ENCODE data around the gene ZNHIT6.

DNA sequence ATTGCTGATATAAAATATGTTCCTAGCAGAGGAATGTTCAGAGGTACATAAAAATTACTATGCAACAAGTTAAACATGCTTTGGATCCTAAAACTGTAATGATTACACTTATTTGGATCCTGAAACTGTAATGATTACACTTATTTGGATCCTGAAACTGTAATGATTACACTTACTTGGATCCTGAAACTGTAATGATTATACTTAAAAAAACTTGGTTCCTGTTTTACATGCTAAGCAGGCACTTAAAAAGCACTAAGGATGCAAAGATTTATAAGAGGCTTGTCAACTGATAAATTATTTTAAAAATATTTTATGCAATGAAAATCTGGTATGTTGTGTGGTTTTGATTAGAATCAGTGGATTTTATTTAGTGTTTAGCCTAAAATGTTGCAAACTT lies 47.7 kb downstream of the ZNHIT6 start:
- TF ChIP-seq CTCF (optimal IDR thresholded peaks at IDR 0.05 in 1 of 3, IDR thresholded peaks at IDR 0.05 in 1 of 3, conservative IDR thresholded peaks at IDR 0.05 in 1 of 3; ENCODE audit: extremely low read depth in 1 of 3, insufficient read depth in 2 of 3, low read length in 3 of 3) (no peak), EZH2 (IDR thresholded peaks at IDR 0.05; ENCODE audit: low read length) (no peak)
